Occipital lobe (tissue), 3 donors: Measurements from ENCODE around the gene NRBP1. TPM values are rescaled to one million over a fixed set of nuclear protein-coding genes. Genes with fewer than 3 reads are reported as not detected.

Experiments used
- DNase-seq: peaks from one replicate; lab custom pipeline; 2025; lab: John Stamatoyannopoulos, UW
- small RNA-seq: library from RNA; depleted of rRNA; stranded (forward); fragments of <200 nt; gene quantifications from one replicate; pipeline ENCODE3, GENCODE V24; 2014
- total RNA-seq: library from RNA; depleted of rRNA; stranded (reverse); fragments of >200 nt; gene quantifications from one replicate; pipeline ENCODE4 v1.2.3, GENCODE V29; 2014

The NRBP1 gene
- total RNA-seq, 1 donor from 2014 or later = 58.8 TPM

GRCh38 chr2:27489498-27490397, 61.3 kb downstream of the NRBP1 start, which contains the start of gene IFT172:
Gene IFT172, minus strand, starts transcription at chr2:27489743. Its CDS starts 90 bp downstream, at chr2:27489653.
- DNase-seq = peak; percentile 94

Small RNA genes lying within 50 kb of the gene (small RNA-seq; reads per million reads assigned to genes)
- gene RNU6-986P = not detected

Other genes starting within 250 kb of the NRBP1 start
- gene ATRAID, start 216.6 kb upstream of the NRBP1 start, total RNA-seq = 43.7 TPM
- gene SLC5A6, start 216.4 kb upstream of the NRBP1 start, total RNA-seq = 15.6 TPM
- 16.2 TPM for gene CAD, start 211.3 kb upstream of the NRBP1 start, total RNA-seq
- gene SLC30A3, start 165.6 kb upstream of the NRBP1 start, total RNA-seq = 0.47 TPM
- not detected for gene DNAJC5G, start 153.2 kb upstream of the NRBP1 start, total RNA-seq
- gene TRIM54, start 146.2 kb upstream of the NRBP1 start, total RNA-seq = not detected
- gene UCN, start 120.2 kb upstream of the NRBP1 start, total RNA-seq = 1.1 TPM
- gene MPV17, start 105.5 kb upstream of the NRBP1 start, total RNA-seq = 36.8 TPM
- gene GTF3C2, start 71.9 kb upstream of the NRBP1 start, total RNA-seq = 28.2 TPM
- 19.2 TPM for gene EIF2B4, start 58.3 kb upstream of the NRBP1 start, total RNA-seq
- 51.5 TPM for gene SNX17, start 58.0 kb upstream of the NRBP1 start, total RNA-seq
- gene ZNF513, start 47.9 kb upstream of the NRBP1 start, total RNA-seq = 12.0 TPM
- gene PPM1G, start 19.0 kb upstream of the NRBP1 start, total RNA-seq = 58.0 TPM
- not detected for gene KRTCAP3, start 13.8 kb downstream of the NRBP1 start, total RNA-seq
- 28.5 TPM for gene IFT172, start 61.1 kb downstream of the NRBP1 start, total RNA-seq
- gene FNDC4, start 66.6 kb downstream of the NRBP1 start, total RNA-seq = 41.3 TPM
- gene GCKR, start 68.2 kb downstream of the NRBP1 start, total RNA-seq = 0.16 TPM
- gene ZNF512, start 154.4 kb downstream of the NRBP1 start, total RNA-seq = 55.8 TPM
- gene CCDC121, start 200.4 kb downstream of the NRBP1 start, total RNA-seq = 5.9 TPM
- gene GPN1, start 200.4 kb downstream of the NRBP1 start, total RNA-seq = 29.6 TPM
- gene SUPT7L, start 235.0 kb downstream of the NRBP1 start, total RNA-seq = 26.0 TPM
- gene SLC4A1AP, start 235.3 kb downstream of the NRBP1 start, total RNA-seq = 30.4 TPM